ENCODE results near the gene SEPTIN3.

DNA sequence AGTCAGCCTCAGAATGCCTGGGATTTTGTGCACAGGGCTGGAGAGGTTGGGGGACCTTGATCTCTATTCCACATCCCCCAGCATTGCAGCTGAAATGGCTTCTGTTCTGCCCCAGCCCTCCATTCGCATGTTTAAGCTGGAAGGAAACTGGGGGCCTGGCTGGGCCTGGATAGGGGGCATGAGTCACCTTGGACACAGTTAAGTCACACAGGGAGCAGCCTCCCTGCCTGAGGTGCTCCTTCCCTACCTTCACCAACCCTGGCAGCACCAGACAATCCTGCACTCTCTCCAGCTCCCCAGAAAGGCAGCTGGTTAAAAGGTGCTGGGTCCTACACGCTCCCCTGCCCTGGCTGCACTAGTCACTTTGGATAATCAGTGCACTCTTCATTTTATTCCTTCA is 16.5 kb upstream of the SEPTIN3 start:
- no peak for TF ChIP-seq POLR2A (IDR thresholded peaks at IDR 0.05)
- TF ChIP-seq, protein P1, sequence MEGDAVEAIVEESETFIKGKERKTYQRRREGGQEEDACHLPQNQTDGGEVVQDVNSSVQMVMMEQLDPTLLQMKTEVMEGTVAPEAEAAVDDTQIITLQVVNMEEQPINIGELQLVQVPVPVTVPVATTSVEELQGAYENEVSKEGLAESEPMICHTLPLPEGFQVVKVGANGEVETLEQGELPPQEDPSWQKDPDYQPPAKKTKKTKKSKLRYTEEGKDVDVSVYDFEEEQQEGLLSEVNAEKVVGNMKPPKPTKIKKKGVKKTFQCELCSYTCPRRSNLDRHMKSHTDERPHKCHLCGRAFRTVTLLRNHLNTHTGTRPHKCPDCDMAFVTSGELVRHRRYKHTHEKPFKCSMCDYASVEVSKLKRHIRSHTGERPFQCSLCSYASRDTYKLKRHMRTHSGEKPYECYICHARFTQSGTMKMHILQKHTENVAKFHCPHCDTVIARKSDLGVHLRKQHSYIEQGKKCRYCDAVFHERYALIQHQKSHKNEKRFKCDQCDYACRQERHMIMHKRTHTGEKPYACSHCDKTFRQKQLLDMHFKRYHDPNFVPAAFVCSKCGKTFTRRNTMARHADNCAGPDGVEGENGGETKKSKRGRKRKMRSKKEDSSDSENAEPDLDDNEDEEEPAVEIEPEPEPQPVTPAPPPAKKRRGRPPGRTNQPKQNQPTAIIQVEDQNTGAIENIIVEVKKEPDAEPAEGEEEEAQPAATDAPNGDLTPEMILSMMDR (IDR thresholded peaks at IDR 0.05) = no peak
